Limb (tissue), 2 donors: ENCODE data around the gene LIPC.

Experiments used
- DNase-seq, 2 donors: peaks; one replicate each; pipeline ENCODE4 v3.0.0-alpha.2; 2016; ENCODE audit errors: extremely low spot score in 2 of 2

Gene LIPC

GRCh38 chr15:58457466-58457965, 25.7 kb downstream of the LIPC start:
- DNase-seq, result no peak

GRCh38 chr15:58458076-58458475, 26.3 kb downstream of the LIPC start:
- no peak for DNase-seq

- DNase-seq, result no peak
These were observed 27.3 kb downstream of the LIPC start for GRCh38 chr15:58459045-58459444.

DNA sequence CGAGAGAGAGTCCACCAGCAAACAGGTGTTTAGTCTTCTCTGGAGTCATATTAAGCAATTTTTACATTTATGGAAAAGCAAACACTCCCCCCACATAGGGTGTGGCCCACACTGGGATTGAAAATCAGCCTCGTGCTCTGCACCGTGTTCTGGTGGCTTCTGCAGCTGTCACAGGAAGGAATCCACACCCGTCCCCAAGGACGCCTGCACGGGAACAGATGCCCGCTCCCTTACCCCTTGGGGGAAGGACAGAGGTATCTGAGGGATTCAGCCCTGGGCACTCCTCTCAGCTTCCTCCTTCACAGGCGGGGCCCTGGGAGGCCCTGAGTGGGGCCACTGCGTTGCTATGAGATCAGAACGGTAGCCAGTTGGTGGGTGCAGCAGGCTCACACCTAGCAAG, 27.8 kb downstream of the LIPC start:
- DNase-seq, result peak in 1 of 2 donors; percentile 50

- DNase-seq, result no peak
These were observed 28.5 kb downstream of the LIPC start for GRCh38 chr15:58460116-58460790.

DNA sequence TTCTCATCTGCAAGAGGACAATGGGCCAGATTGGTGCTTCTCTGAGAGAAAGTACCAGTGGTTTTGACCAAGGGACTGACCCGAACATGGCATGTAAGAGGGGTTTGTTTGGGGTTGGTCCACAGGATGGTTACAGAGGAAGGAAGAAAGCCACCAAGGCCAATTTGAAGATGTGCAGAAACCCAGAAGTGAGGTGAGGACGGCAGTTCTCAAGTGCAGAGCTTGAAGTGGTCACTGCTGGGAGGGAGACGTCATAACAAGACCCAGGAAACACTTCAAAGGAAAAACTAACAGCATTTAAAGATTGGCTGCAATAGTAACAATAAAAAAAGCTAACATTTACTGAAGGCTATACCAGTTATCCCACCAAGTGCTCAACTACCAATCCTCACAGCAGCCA, 29.1 kb downstream of the LIPC start:
- no peak for DNase-seq

- DNase-seq, result no peak
These were observed 30.8 kb downstream of the LIPC start for GRCh38 chr15:58462547-58462946.

DNA sequence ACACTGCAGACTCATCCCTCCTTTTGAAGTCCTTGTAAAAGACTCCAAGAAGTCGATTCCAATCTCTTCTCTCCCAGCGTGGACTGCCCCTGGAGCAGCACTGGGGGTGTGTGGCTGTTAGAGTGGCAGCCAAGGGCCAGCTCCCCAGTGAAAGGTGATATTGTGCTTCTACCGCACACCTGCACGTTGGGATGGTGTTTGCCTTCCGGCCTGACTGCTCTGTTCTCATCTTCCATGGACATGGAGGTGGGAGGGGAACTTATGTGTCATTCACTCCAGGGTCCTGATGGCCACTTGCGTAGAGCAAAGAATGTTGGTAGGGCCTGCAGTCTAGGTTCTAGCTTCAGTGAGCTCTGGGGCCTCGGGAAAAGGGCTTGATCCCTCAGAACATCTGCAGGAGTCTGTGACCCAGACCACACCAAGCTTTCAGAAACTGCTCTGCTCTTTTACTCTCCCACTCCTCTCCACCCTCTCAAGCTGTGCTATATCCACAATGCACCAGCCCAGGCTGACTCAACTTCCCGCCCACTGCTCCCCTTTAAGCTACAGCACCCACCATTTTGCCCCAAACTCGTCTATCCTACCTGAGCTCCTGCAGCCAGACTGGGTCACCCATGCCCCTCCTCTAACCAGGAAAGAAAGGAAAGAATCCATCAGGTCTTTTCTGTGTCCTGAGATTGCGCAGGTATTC, 31.3 kb downstream of the LIPC start:
- DNase-seq, result no peak

GRCh38 chr15:58463815-58464650, 32.2 kb downstream of the LIPC start:
- no peak for DNase-seq

DNA sequence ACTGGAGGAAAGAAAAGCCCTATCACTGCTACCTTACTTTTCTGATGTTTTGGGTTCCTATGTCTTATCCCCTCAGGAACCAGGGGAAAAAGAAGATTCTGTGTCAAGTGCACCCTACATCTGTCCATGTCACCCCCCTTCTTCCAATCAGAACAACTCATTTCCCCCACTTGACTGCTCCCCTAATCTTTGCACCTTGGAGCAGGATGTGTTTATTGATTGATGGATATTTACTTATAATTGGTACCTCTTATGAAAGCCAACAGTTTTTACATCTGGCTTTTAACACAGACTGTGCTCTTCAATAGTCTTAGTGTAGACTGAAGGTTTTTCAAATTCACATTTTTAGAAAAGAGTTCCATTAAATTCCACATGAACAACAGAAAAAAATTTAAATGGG, 33.3 kb downstream of the LIPC start:
- DNase-seq, result no peak

DNA sequence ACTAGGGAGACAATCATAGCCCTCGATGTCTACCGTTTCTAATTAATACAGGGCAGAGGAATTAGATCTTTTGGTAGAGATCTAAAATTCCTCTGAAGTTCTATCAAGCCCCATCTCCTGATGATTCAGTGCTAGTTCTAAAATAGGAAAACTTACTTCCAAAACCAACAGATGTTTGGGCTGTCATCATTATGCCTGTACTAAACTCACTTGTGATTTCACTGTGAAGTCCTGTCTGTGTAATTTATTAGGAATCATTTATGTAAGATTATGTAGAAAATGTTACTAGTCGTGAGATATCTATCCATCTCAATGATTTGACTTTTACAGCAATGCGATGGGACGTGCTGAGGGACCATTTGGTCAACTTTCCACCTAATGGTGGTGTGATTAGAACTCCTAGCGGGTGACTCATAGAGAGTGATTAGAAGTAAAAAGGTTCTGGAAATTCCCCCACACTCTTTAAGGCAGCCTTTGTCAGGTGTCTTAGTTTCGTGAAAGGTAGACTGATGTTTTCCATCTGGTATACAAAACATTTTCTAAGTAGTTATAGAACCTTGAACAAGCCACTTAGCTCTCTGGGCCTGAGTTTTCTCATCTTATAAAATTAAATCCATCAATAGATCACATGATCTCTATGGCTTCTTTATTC, 34.2 kb downstream of the LIPC start:
- DNase-seq, result no peak

GRCh38 chr15:58466566-58466965, 34.8 kb downstream of the LIPC start:
- no peak for DNase-seq

GRCh38 chr15:58467121-58467721, 35.4 kb downstream of the LIPC start:
- peak in 1 of 2 donors; percentile 39 for DNase-seq

DNA sequence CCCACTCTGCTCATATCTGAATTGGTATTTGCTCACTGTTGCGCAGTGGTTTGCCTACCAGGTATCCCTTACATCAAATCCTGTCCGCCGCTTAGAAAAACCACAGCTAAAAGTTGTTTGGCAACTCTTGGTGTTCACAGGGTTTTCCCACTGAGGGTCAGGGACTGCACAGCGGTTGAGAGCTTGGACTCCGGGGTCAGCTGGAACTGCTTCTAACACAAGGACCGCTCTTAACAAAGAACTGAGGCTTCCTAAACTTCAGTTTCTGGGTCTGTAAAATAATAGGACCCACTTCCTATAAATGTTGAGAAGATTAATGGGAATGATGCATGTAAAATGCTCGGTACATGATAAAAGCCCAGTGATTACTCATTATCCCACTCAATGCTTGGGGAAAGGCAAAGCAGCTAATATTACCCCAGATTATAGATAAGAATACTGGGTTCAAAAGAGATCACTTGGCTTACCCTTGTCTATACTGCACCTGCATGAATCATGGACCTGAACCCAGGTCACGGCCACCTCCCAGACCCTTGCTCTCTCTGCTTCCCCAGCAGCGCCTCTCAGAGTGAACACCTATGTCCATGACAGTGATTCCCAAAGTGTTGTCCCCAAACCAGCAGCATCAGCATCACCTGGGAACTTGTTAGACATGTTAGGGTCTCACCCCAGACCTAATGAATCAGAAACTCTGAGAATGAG, 36.1 kb downstream of the LIPC start:
- no peak for DNase-seq

GRCh38 chr15:58469432-58470353, 37.9 kb downstream of the LIPC start:
- DNase-seq, result no peak

- DNase-seq, result no peak
These were observed 39.6 kb downstream of the LIPC start for GRCh38 chr15:58471348-58471747.

DNA sequence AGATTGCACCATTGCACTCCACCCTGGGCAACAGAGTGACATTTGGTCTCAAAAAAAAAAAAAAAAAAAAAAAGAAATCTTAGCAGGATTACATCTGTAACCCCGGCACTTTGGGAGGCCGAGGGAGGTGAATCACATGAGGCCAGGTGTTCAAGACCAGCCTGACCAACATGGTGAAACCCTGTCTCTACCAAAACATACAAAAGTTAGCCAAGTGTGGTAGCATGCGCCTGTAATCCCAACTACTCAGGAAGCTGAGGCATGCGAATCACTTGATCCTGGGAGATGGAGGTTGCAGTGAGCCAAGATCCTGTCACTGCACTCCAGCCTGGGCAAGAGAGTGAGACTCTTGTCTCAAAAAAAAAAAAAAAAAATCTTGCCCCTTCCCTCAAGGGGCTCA, 40.4 kb downstream of the LIPC start:
- DNase-seq, result no peak

- DNase-seq, result no peak
These were observed 41.2 kb downstream of the LIPC start for GRCh38 chr15:58472821-58473581.

DNA sequence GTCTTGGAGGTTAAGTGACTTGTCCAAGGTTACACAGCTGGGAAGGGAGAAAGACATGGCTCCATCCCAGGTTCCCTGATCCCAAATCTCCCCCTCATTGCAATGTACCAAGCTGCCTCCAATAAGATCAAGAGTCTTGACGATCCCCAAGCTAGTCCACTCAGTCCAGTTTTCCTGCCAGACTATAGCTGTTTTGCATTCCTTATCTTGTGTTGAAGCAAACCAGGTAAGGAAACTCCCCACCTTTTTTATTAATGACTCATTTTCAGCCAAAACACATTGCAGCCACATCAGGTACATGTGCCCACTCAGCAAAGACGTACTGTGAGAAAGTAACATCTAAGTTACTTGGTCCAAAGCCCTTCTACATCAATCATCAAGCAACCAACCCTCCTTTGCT, 41.9 kb downstream of the LIPC start:
- DNase-seq, result no peak
